HG02588 (cell line): Measurements from ENCODE around the gene TYRP1.

Experiments used
- ATAC-seq: cut with Tn5 transposase; IDR thresholded peaks from one replicate; pipeline ENCODE4 v1.9.1; 2021; ENCODE audit warnings: mild to moderate bottlenecking, moderate library complexity; ENCODE audit not compliant: unreplicated experiment

The TYRP1 gene

DNA sequence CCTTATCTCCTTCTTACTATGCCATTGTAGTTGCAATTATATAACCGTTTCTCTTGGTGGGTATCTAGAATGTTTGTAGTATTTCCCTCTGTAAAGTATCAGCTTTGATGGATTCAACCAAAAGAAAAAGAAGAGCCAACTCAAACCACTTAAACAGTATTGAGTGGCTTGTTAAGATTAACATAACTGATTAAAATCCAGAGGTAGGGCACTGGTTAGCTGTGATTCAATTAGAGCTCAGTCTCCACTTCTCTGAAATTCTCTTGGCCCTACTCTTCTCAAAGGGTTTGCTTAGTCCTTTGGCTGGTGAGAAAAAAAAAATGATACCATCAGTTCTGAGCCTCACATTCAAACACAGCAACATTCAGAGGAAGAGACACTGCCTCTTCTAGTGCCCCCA lies 37.0 kb downstream of the TYRP1 start:
- ATAC-seq = no peak

DNA sequence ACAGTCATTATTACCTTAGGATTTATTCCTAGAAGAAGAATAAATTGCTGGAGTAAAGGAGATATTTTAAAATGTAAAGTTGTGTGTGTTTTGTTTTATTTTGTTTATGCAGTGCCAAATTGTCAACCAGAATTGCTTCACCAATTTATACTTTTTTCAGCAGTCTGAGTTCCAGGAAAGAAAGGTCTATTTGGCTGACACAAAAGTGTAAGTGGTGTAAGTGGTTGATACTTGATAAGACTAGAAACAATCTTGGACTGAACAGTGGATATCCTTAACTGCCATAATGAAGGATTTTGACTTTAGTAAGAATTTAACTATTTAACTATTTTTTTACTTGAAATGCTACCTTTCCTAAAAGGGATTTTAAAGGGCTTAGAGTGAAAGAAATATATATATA lies 37.7 kb downstream of the TYRP1 start:
- no peak for ATAC-seq

DNA sequence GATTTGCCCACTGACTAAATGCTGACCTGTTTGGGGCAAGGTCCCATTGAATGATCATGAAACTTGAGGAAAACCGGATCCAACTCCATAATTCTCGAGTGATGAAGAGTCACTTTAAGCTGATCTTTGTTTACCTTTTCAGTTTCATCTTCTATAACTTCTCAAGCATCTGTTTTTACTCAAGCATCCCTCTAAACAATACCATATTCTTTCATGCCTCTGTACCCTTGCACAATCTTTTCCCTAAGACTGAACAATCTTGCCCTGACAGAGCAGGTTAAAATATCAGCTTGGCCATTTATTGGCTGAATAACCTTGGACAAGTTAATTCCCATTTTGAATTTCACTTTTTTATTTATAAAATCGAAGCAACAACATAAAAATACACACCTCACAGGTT lies 39.8 kb downstream of the TYRP1 start:
- ATAC-seq = no peak

DNA sequence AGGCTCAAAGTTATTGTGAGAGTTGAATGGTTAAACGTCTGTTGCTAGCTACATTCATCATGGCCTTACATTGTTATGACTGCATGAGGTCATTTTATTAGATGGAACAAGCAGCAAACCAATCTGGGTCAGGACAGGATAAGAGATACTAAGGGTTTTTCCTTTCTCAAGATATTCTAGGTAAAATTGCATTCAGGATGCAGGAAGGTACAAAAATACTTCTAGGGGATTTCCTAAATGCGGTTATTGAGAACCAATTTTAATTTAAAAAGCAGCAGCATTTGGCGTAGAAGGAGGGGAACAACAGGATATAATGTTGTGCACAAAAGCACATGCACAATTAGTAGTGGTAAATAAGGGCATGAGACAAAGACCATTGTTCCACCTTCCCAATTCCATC lies 42.5 kb downstream of the TYRP1 start:
- ATAC-seq = no peak

DNA sequence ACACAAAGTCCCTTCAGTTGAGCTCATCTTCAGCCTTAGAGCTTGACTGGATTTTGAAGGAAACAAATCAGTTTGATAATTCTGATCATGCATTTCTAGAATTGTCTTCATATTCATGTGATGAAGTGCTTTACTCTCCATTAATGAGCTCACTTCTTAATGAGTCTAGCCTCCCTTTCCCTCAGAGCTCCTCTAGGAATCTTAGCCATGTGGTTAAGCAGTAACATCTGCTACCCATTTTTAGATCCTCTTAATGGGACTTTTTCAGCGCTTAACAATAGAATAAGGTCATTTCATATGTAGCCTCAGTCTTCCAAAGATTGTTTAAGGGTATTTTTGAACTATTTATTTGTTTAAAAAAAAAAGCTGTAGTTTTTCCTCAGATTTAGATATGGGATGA lies 44.7 kb downstream of the TYRP1 start:
- no peak for ATAC-seq

DNA sequence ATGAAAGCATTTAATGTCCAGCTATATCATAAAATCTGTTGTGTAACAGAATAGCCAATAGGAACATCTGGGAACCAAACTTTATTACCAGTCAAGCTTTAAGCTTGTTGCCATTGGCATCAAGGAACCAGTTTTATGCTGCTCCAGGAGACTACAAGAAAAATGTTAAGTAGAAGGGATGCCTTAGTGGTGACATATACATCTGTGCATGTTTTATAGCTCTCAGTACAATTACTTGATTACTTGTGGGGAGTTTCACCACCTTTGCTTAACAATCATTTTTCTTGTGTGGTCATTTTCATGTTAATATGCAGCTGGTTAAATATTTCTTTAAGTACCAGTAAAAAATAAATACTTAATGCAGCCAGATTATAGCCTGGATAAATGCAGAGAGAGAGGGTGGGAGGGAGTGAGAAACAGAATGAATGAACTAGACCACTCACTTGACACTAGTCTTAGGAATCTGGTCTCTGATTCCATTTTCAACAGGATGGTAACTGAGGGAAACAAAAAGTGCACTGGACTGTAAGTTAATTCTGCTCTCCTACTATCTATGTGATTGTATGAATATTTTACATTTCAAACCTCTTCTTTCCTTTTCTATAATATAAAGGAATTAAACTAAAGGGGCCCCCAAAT lies 45.9 kb downstream of the TYRP1 start:
- ATAC-seq = no peak

DNA sequence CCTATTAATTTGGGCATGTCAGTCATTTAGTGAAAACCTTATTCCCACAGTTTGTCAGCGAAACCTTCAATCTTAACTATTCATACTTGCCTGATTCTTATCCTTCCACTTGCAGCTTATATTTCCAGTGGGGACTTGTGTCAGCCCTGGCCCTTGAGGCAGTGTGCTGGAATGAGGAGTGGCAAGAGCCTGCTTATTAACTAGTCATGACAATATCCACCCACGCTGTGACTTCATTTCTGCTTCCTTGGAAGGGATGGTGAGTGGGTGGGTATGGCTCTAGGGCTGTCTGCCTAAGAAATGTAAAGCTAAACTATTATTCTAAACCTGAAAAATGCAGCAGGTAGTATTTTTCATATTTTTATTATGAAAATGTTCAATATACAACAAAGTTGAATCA lies 47.7 kb downstream of the TYRP1 start:
- no peak for ATAC-seq

DNA sequence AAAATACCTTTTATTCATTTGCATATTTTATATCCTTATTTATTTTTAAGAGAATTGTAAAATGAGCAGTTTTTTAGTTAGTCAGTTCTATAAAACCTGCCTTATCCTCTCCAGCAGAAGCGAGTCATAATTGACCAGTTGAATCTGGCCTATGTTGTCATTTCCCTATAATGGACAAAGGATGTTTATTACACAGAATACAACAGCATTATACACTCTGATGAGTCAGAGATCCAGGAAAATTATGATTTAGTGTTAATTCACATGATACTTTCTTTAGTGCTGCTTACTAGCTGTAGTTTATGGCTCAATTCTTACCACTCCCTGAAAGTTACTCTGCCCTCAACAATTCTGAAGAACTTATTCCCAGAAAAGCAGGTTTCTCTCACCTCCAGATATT lies 54.8 kb downstream of the TYRP1 start:
- ATAC-seq = no peak

DNA sequence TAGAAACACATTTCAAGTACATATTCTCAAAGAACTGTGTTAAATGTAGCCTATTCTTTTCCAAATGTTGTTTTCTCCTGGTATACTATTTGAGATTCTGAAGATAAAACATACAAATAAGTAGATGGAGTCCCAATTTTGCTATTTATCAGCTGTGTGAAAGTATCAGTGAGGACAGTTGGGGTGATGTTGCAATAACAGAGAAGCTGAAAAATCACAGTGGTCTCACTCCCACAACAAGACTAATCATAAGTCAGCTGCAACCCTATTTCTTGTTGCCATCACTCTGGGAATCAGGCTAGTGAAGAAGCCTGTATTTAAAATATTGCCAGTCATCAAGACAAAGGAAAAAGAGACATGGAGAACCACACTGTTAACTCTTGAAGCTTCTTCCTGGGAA lies 55.8 kb downstream of the TYRP1 start:
- ATAC-seq = no peak

DNA sequence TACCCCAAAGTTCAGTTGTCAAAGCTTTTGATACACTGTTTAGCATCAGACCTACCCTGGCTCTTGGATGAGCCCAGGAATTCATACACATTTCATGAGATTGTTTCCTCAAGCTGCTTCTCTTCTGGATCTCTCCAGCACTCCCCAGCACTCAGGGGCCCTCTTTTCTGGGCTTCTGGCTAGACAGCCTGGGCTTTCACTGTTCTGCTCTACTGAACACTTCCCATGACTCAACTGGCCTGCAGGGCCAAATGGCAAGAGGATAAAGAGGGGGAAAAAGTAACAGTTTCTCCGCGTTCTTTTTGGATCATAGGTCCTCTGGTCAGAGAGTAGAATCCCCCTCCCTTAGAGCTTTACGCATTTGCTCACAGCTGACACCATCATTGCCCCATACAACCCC lies 60.7 kb downstream of the TYRP1 start:
- no peak for ATAC-seq

DNA sequence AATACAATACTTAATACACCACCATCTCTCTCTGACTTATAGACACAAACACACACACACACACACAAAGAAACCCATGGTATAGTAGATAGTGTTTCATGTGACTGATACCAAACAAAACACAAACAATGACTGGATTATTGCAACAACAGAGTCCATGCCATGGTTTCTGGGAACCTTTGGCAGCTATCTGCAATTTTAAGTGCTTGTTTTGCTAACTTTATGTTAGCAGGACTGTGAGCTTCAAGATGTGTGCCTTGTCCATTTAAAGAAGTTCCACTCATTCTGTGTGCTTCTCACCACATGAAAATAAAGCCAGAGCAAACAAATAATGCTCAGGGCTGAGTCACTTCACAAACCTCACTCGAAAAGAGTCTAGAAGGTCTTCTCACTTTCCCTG lies 66.6 kb downstream of the TYRP1 start:
- no peak for ATAC-seq
